ENCODE data around the gene ARHGEF40. TPM values are rescaled to one million over a fixed set of nuclear protein-coding genes. Genes with fewer than 3 reads are reported as not detected.

Gene ARHGEF40
- total and polyA plus RNA-seq, 12 donors: 14.2 to 25.2 (median 17.8) TPM

- Histone ChIP-seq H3K4me1 (peaks cover 3 to 38% (median 25%) of the 10 kb centered on the region in 9 donors), H3K36me3 (no peaks in the 10 kb centered on the region), H3K4me3 (no peak overlapping the region), H3K9me3 (no peaks in the 10 kb centered on the region), H3K27me3 (no peaks in the 10 kb centered on the region), H3K27ac (no peak overlapping the region)
- intact Hi-C loops (cut with DNase I): loop anchor here in 9 of 10 donors (5.0 to 10.0 kb wide), 5 partner anchors 41 to 424 kb away; partner anchors contain the start of genes ANG (in 2 of the 9) and RNASE4 (in 2 of the 9)
- ATAC-seq: no peak
- TF ChIP-seq, protein P1, sequence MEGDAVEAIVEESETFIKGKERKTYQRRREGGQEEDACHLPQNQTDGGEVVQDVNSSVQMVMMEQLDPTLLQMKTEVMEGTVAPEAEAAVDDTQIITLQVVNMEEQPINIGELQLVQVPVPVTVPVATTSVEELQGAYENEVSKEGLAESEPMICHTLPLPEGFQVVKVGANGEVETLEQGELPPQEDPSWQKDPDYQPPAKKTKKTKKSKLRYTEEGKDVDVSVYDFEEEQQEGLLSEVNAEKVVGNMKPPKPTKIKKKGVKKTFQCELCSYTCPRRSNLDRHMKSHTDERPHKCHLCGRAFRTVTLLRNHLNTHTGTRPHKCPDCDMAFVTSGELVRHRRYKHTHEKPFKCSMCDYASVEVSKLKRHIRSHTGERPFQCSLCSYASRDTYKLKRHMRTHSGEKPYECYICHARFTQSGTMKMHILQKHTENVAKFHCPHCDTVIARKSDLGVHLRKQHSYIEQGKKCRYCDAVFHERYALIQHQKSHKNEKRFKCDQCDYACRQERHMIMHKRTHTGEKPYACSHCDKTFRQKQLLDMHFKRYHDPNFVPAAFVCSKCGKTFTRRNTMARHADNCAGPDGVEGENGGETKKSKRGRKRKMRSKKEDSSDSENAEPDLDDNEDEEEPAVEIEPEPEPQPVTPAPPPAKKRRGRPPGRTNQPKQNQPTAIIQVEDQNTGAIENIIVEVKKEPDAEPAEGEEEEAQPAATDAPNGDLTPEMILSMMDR (IDR thresholded peaks at IDR 0.05): no peak
- WGBS, 2 donors: 96% methylated on average over 4 of the region's 4 CpGs
- DNase-seq: no peak
Measured at GRCh38 chr14:21108791-21109190, 38.7 kb downstream of the ARHGEF40 start.

DNA sequence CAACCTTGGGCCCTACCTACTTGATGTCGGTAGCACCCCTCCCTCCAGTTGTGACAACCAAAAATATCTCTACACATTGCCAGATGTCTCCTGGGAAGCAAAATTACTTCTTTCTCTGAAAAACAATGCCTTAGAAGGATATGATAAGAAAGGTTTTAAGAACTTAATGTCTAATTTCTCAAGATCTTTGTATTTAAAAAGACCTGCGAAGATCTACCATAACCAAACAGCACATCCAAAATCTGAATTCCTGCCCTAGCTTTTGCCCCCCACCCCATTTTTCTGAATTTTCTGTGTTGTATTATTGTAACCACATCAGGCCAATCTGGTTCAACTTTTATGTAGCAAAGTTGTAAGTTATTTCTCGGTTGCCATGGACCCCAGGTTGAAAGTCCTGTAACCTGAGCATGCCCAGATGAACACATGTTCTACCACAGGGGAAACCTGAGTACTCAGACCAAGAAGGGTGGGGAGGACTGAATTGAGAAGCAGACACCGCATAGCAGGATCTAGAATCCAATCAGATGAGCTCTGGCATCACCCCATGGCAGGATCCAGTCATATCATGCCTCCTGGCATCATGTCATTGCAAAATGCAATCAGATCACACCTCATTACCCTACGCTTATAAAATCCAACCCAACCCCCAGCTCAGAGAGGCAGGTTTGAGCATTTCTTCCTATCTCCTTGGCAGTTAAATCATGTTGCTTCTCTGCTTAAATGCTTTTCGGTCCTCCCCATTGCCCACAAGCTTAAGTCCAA is 39.5 kb downstream of the ARHGEF40 start:
- peaks cover 3 to 34% (median 22%) of the 10 kb centered on the region in 9 donors for H3K4me1 ChIP-seq
- H3K4me3 ChIP-seq: no peak overlapping the region
- ATAC-seq (no peak), DNase-seq (no peak)
- no peaks in the 10 kb centered on the region for H3K27me3 ChIP-seq
- TF ChIP-seq, protein P1 (IDR thresholded peaks at IDR 0.05): no peak
- 86 to 88% methylated on average over 6 of the region's 6 CpGs for WGBS, 2 donors
- no peak overlapping the region for H3K27ac ChIP-seq
- intact Hi-C loops (cut with DNase I): loop anchor here in 9 of 10 donors (5.0 to 10.0 kb wide), 5 partner anchors 42 to 425 kb away; partner anchors contain the start of genes ANG (in 2 of the 9) and RNASE4 (in 2 of the 9)
- no peaks in the 10 kb centered on the region for H3K36me3 ChIP-seq
- H3K9me3 ChIP-seq: no peaks in the 10 kb centered on the region

DNA sequence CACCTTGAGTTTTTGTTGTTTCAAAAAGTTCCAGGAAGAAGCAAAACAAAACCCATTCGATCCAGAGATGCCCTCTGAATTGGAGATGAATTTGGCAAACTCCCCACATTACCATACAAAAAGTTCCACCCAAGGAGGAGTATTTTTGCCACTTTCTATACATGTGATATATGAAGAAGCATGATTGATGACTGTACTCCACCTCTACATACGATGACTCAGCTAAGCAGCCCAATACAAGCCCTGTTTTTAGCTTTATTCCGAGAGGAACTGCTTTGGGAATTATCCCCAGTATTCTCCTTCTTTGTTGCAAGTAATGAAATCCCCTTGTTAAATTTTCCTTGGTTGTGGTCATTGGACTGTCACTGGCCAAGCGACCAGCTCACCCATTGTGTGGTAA is 42.2 kb downstream of the ARHGEF40 start:
- no peaks in the 10 kb centered on the region for H3K9me3 ChIP-seq
- intact Hi-C loops (cut with DNase I): loop anchor here in 1 of 10 donors (10.0 kb wide), 1 partner anchor 257 kb away; no protein-coding TSS in a partner anchor
- no peak for ATAC-seq
- no peaks in the 10 kb centered on the region for H3K27me3 ChIP-seq
- WGBS, 2 donors: 86 to 91% methylated on average over 4 of the region's 4 CpGs
- no peak for DNase-seq
- no peaks in the 10 kb centered on the region for H3K36me3 ChIP-seq
- TF ChIP-seq, protein P1 (IDR thresholded peaks at IDR 0.05): no peak
- H3K4me1 ChIP-seq: peaks cover 0 to 7% (median 0%) of the 10 kb centered on the region in 9 donors
- H3K27ac ChIP-seq: no peak overlapping the region
- no peak overlapping the region for H3K4me3 ChIP-seq

- ATAC-seq (no peak), DNase-seq (no peak)
- no peaks in the 10 kb centered on the region for H3K36me3 ChIP-seq
- H3K9me3 ChIP-seq: no peaks in the 10 kb centered on the region
- WGBS, 2 donors: 94 to 99% methylated on average over 2 of the region's 2 CpGs
- no peak overlapping the region for H3K27ac ChIP-seq
- H3K27me3 ChIP-seq: peaks cover 0 to 2% (median 0%) of the 10 kb centered on the region in 7 donors
- no peak overlapping the region for H3K4me3 ChIP-seq
- intact Hi-C loops (cut with DNase I): loop anchor here in 1 of 10 donors (10.0 kb wide), 1 partner anchor 259 kb away; no protein-coding TSS in a partner anchor
- TF ChIP-seq, protein P1 (IDR thresholded peaks at IDR 0.05): no peak
- no peaks in the 10 kb centered on the region for H3K4me1 ChIP-seq
Measured at GRCh38 chr14:21113369-21113768, 43.3 kb downstream of the ARHGEF40 start.
